Lower leg skin (tissue), 3 donors: Measurements from ENCODE around the gene CCDC187.

ENCODE experiments used
- CTCF ChIP-seq, 3 donors: fragments of 450-650 bp; IDR thresholded peaks; one replicate each; pipeline ENCODE4 v1.5.1; 2016; ENCODE audit warnings: antibody characterized with exemption in 3 of 3, mild to moderate bottlenecking in 3 of 3, moderate library complexity in 2 of 3
- POLR2A ChIP-seq, 2 donors: fragments of 450-650 bp; IDR thresholded peaks; one replicate each; pipeline ENCODE4 v1.6.1; 2016 to 2017; ENCODE audit warnings: antibody characterized with exemption in 2 of 2, mild to moderate bottlenecking in 1 of 2, moderate library complexity in 1 of 2

- TF ChIP-seq CTCF (IDR thresholded peaks at IDR 0.05): no peak
- no peak for TF ChIP-seq POLR2A (IDR thresholded peaks at IDR 0.05)
These were observed 60.9 kb downstream of the CCDC187 start for GRCh38 chr9:136242918-136243525.
